MCF 10A (cell line): ENCODE data around the gene OOSP4A. TPM values are rescaled to one million over a fixed set of nuclear protein-coding genes. Genes with fewer than 3 reads are reported as not detected.

ENCODE experiments used
- BruUV-seq: library from RNA; stranded (reverse); fragments of 400-500 nt; replicated peaks from 2 replicates; lab custom pipeline; 2021; lab: Mats Ljungman, UMichigan
- CTCF ChIA-PET: fragments of 300-600 bp; sonication (Branson Sonifier 250); formaldehyde crosslinking; extraction: SDS; loops from one replicate; lab custom pipeline; 2021; ENCODE audit warnings: antibody characterized with exemption, inconsistent platforms; lab: Yijun Ruan, JAX
- POLR2A ChIA-PET: fragments of 300-600, 350-650 bp; sonication (Branson Sonifier 250); formaldehyde crosslinking; extraction: SDS; loops from one replicate; lab custom pipeline; 2020; ENCODE audit warnings: antibody characterized with exemption, inconsistent platforms; lab: Yijun Ruan, JAX
- DNase-seq: peaks from one replicate; pipeline ENCODE4 v3.0.0-alpha.2; 2018; ENCODE audit not compliant: unreplicated experiment
- H3K27ac Mint-ChIP-seq: one replicate; pipeline ENCODE4 v1.8.0; 2022; ENCODE audit warnings: mild to moderate bottlenecking, low read depth, mixed read lengths; ENCODE audit not compliant: unreplicated experiment
- H3K27me3 Mint-ChIP-seq: one replicate; pipeline ENCODE4 v1.8.0; 2022; ENCODE audit warnings: mixed read lengths; ENCODE audit not compliant: insufficient read depth, unreplicated experiment
- H3K36me3 Mint-ChIP-seq: one replicate; pipeline ENCODE4 v1.8.0; 2022; ENCODE audit warnings: mild to moderate bottlenecking, moderate library complexity, mixed read lengths; ENCODE audit not compliant: insufficient read depth, unreplicated experiment
- H3K4me1 Mint-ChIP-seq: one replicate; pipeline ENCODE4 v1.8.0; 2022; ENCODE audit warnings: mixed read lengths; ENCODE audit not compliant: insufficient read depth, unreplicated experiment
- H3K4me3 Mint-ChIP-seq: one replicate; pipeline ENCODE4 v1.8.0; 2022; ENCODE audit warnings: mild to moderate bottlenecking, moderate library complexity, mixed read lengths; ENCODE audit not compliant: unreplicated experiment
- H3K9me3 Mint-ChIP-seq: one replicate; pipeline ENCODE4 v1.8.0; 2022; ENCODE audit warnings: mixed read lengths; ENCODE audit not compliant: unreplicated experiment
- intact Hi-C: fragments of 100-400 bp; cut with micrococcal nuclease; formaldehyde crosslinking; loops from 2 replicates; pipeline ENCODE4 v1.14.1; 2022
- total RNA-seq: library from RNA; stranded (reverse); gene quantifications from 2 replicates; pipeline ENCODE4 v1.2.3, GENCODE V29; 2022
- TF ChIP-seq, protein P1 (sequence below): fragments of 200-600 bp; IDR thresholded peaks from one replicate; pipeline ENCODE4 v1.8.0; 2022; ENCODE audit warnings: antibody characterized with exemption, mild to moderate bottlenecking; ENCODE audit not compliant: unreplicated experiment

OOSP4A gene
- total RNA-seq, 1 experiment from 2014 or later: not detected

GRCh38 chr11:59965424-59965823 is 1.6 kb downstream of the OOSP4A start:
- no peak overlapping the region for H3K27ac Mint-ChIP-seq
- no peaks in the 10 kb centered on the region for H3K4me1 Mint-ChIP-seq
- intact Hi-C loops: no loop called here
- no peak for DNase-seq
- no peaks in the 10 kb centered on the region for H3K9me3 Mint-ChIP-seq
- H3K36me3 Mint-ChIP-seq: no peaks in the 10 kb centered on the region
- no peak overlapping the region for H3K4me3 Mint-ChIP-seq
- H3K27me3 Mint-ChIP-seq: peaks cover 10% of the 10 kb centered on the region
- TF ChIP-seq, protein P1, sequence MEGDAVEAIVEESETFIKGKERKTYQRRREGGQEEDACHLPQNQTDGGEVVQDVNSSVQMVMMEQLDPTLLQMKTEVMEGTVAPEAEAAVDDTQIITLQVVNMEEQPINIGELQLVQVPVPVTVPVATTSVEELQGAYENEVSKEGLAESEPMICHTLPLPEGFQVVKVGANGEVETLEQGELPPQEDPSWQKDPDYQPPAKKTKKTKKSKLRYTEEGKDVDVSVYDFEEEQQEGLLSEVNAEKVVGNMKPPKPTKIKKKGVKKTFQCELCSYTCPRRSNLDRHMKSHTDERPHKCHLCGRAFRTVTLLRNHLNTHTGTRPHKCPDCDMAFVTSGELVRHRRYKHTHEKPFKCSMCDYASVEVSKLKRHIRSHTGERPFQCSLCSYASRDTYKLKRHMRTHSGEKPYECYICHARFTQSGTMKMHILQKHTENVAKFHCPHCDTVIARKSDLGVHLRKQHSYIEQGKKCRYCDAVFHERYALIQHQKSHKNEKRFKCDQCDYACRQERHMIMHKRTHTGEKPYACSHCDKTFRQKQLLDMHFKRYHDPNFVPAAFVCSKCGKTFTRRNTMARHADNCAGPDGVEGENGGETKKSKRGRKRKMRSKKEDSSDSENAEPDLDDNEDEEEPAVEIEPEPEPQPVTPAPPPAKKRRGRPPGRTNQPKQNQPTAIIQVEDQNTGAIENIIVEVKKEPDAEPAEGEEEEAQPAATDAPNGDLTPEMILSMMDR: no peak
- ChIA-PET POLR2A (no interaction called here), CTCF (no interaction called here)
- BruUV-seq: no TSS peak

DNA sequence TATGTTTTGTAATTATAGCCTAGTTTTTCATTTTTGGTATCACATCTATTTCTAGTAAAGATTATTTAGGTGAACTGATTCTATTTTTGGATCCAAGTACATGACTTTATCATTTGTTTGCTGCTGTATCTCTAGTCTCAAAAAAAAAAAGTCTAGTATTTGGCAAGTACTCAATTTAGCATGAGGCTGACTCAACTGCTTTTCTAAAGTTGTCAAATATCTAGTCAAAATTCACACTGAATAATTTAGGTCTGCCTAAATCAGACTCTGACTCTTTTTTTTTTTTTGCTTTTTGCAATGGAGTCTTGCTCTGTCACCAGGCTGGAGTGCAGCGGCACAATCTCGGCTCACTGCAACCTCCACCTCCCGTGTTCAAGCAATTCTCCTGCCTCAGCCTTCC is 2.4 kb downstream of the OOSP4A start:
- BruUV-seq: no TSS peak
- no peaks in the 10 kb centered on the region for H3K4me1 Mint-ChIP-seq
- no peak overlapping the region for H3K27ac Mint-ChIP-seq
- TF ChIP-seq, protein P1: no peak
- no peak overlapping the region for H3K4me3 Mint-ChIP-seq
- peaks cover 10% of the 10 kb centered on the region for H3K27me3 Mint-ChIP-seq
- ChIA-PET POLR2A (no interaction called here), CTCF (no interaction called here)
- H3K9me3 Mint-ChIP-seq: no peaks in the 10 kb centered on the region
- intact Hi-C loops: no loop called here
- no peaks in the 10 kb centered on the region for H3K36me3 Mint-ChIP-seq
- no peak for DNase-seq

GRCh38 chr11:59967677-59968394 is 4.0 kb downstream of the OOSP4A start:
- Mint-ChIP-seq H3K4me1 (no peaks in the 10 kb centered on the region), H3K27me3 (peaks cover 10% of the 10 kb centered on the region), H3K4me3 (no peak overlapping the region), H3K27ac (no peak overlapping the region), H3K9me3 (no peaks in the 10 kb centered on the region), H3K36me3 (no peaks in the 10 kb centered on the region)
- CTCF ChIA-PET: no interaction called here
- intact Hi-C loops: no loop called here
- POLR2A ChIA-PET: interaction anchor here (0.5 kb wide), 1 partner anchor 12 kb away, joined by 3 read pairs; no protein-coding TSS in a partner anchor
- DNase-seq: no peak
- no TSS peak for BruUV-seq
- TF ChIP-seq, protein P1: no peak

GRCh38 chr11:59968395-59968783 is 4.6 kb downstream of the OOSP4A start:
- BruUV-seq: no TSS peak

More at GRCh38 chr11:59968395-59968783, 4.6 kb downstream of the OOSP4A start:
- intact Hi-C loops: no loop called here
- H3K4me1 Mint-ChIP-seq: no peaks in the 10 kb centered on the region
- no peaks in the 10 kb centered on the region for H3K9me3 Mint-ChIP-seq
- CTCF ChIA-PET: interaction anchor here (0.7 kb wide), 1 partner anchor 1783 kb away, joined by 4 read pairs; no protein-coding TSS in a partner anchor
- no peaks in the 10 kb centered on the region for H3K36me3 Mint-ChIP-seq
- no peak overlapping the region for H3K27ac Mint-ChIP-seq
- TF ChIP-seq, protein P1: no peak
- no peak overlapping the region for H3K4me3 Mint-ChIP-seq
- POLR2A ChIA-PET: interaction anchor here (0.5 kb wide), 1 partner anchor 11 kb away, joined by 3 read pairs; no protein-coding TSS in a partner anchor
- DNase-seq: no peak
- H3K27me3 Mint-ChIP-seq: peaks cover 10% of the 10 kb centered on the region
